CD4-positive, alpha-beta memory T cell (primary cell): ENCODE data around the gene SPSB1. TPM values are rescaled to one million over a fixed set of nuclear protein-coding genes. Genes with fewer than 3 reads are reported as not detected.

Experiments used
- polyA plus RNA-seq, 2 donors: library from polyadenylated mRNA; unstranded; fragments of 300-500 nt; fragmentation: Illumina TruSeq; gene quantifications; one replicate each; pipeline ENCODE4 v1.2.3, GENCODE V29; 2021
- total RNA-seq, 2 experiments: library from RNA; stranded (reverse); gene quantifications; one replicate each; pipeline ENCODE4 v1.2.3, GENCODE V29; 2021

SPSB1 gene
- total and polyA plus RNA-seq, 4 experiments from 2014 or later = 2.8 to 4.5 (median 3.7) TPM

Other genes with a start within 250 kb of the SPSB1 start
- gene SLC2A5, start 223.3 kb upstream of the SPSB1 start, total RNA-seq = under 1 TPM in 1 of 2 experiments, not detected in 1; 0.23 TPM
- not detected for gene SLC2A5, start 223.3 kb upstream of the SPSB1 start, polyA plus RNA-seq
- gene GPR157, start 163.8 kb upstream of the SPSB1 start, total RNA-seq = 10 to 100 TPM in 1 of 2 experiments, 1 to 10 TPM in 1; 7.7 to 10.9 TPM
- gene GPR157, start 163.8 kb upstream of the SPSB1 start, polyA plus RNA-seq = 1 to 10 TPM; 1.6 to 1.9 TPM
- gene H6PD, start 58.1 kb upstream of the SPSB1 start, total RNA-seq = 10 to 100 TPM; 17.3 to 18.8 TPM
- 10 to 100 TPM in 1 of 2 donors, 1 to 10 TPM in 1; 5.5 to 14.0 TPM for gene H6PD, start 58.1 kb upstream of the SPSB1 start, polyA plus RNA-seq
- 1 to 10 TPM; 2.5 to 3.1 TPM for gene SLC25A33, start 246.6 kb downstream of the SPSB1 start, total RNA-seq
- gene SLC25A33, start 246.6 kb downstream of the SPSB1 start, polyA plus RNA-seq = 1 to 10 TPM; 4.2 to 5.4 TPM